HepG2 (cell line): ENCODE data around the gene NLGN2. TPM values are rescaled to one million over a fixed set of nuclear protein-coding genes. Genes with fewer than 3 reads are reported as not detected.

ENCODE experiments used
- ATF7 ChIP-seq, 2 experiments: fragments of 450-650 bp in 1 of 2; sonication (generic) in 1 of 2; formaldehyde crosslinking in 1 of 2; IDR thresholded peaks; 2 replicates each; pipeline versions ENCODE4 v1.4.0 to v1.6.1; 2016 to 2020; ENCODE audit warnings: antibody characterized with exemption in 1 of 2, mild to moderate bottlenecking in 1 of 2, missing genetic modification reagents in 1 of 2
- BRD4 ChIP-seq: sonication (generic); formaldehyde crosslinking; IDR thresholded peaks from 2 replicates; pipeline ENCODE4 v1.4.0; 2020; ENCODE audit warnings: missing genetic modification reagents
- DRAP1 ChIP-seq: IDR thresholded peaks from 2 replicates; pipeline ENCODE4 v1.6.1; 2016; ENCODE audit warnings: missing genetic modification reagents, missing compliant biosample characterization
- FOXM1 ChIP-seq: sonication (generic); formaldehyde crosslinking; IDR thresholded peaks from 2 replicates; pipeline ENCODE4 v1.5.0; 2020; ENCODE audit warnings: missing genetic modification reagents
- GZF1 ChIP-seq: sonication (generic); formaldehyde crosslinking; IDR thresholded peaks from 2 replicates; pipeline ENCODE4 v1.5.1; 2020; ENCODE audit warnings: mild to moderate bottlenecking, missing genetic modification reagents
- HDAC1 ChIP-seq: sonication (generic); formaldehyde crosslinking; IDR thresholded peaks from 2 replicates; pipeline ENCODE4 v1.5.1; 2020; ENCODE audit warnings: mild to moderate bottlenecking, missing genetic modification reagents
- HMGA1 ChIP-seq: sonication (generic); formaldehyde crosslinking; conservative IDR thresholded peaks from 2 replicates; pipeline ENCODE4 v1.4.0; 2020; ENCODE audit warnings: missing genetic modification reagents
- MED1 ChIP-seq: sonication (generic); formaldehyde crosslinking; IDR thresholded peaks from 2 replicates; pipeline ENCODE4 v1.4.0; 2020; ENCODE audit warnings: missing genetic modification reagents
- POGZ ChIP-seq: sonication (generic); formaldehyde crosslinking; IDR thresholded peaks from 2 replicates; pipeline ENCODE4 v1.4.0; 2020; ENCODE audit warnings: mild to moderate bottlenecking, missing genetic modification reagents
- SOX6 ChIP-seq, 2 experiments: fragments of 450-650 bp in 1 of 2; sonication (generic) in 1 of 2; formaldehyde crosslinking in 1 of 2; IDR thresholded peaks; 2 replicates each; pipeline versions ENCODE4 v1.4.0 to v1.6.1; 2017 to 2020; ENCODE audit warnings: antibody characterized with exemption in 1 of 2, mild to moderate bottlenecking in 1 of 2, missing genetic modification reagents in 1 of 2
- SP2 ChIP-seq: sonication (generic); formaldehyde crosslinking; IDR thresholded peaks from 2 replicates; pipeline ENCODE4 v1.5.1; 2020; ENCODE audit warnings: mild to moderate bottlenecking, missing genetic modification reagents
- TAF1 ChIP-seq: sonication (generic); formaldehyde crosslinking; IDR thresholded peaks from 2 replicates; pipeline ENCODE4 v1.4.0; 2020; ENCODE audit warnings: missing genetic modification reagents
- ZBTB10 ChIP-seq: sonication (generic); formaldehyde crosslinking; IDR thresholded peaks from 2 replicates; pipeline ENCODE4 v1.4.0; 2020; ENCODE audit warnings: missing genetic modification reagents, borderline replicate concordance
- ZBTB2 ChIP-seq: sonication (generic); formaldehyde crosslinking; IDR thresholded peaks from 2 replicates; pipeline ENCODE4 v1.8.0; 2022; ENCODE audit warnings: low read depth, missing genetic modification reagents
- ZBTB33 ChIP-seq: sonication (generic); formaldehyde crosslinking; IDR thresholded peaks from 2 replicates; pipeline ENCODE4 v1.4.0; 2020; ENCODE audit warnings: missing genetic modification reagents
- ZFP82 ChIP-seq: sonication (generic); formaldehyde crosslinking; IDR thresholded peaks from 2 replicates; pipeline ENCODE4 v1.5.1; 2020; ENCODE audit warnings: mild to moderate bottlenecking, missing genetic modification reagents, borderline replicate concordance
- ZIK1 ChIP-seq: sonication (generic); formaldehyde crosslinking; IDR thresholded peaks from 2 replicates; pipeline ENCODE4 v1.5.0; 2020; ENCODE audit warnings: mild to moderate bottlenecking, low read depth, missing genetic modification reagents, borderline replicate concordance
- ZNF333 ChIP-seq: sonication (generic); formaldehyde crosslinking; IDR thresholded peaks from 2 replicates; pipeline ENCODE4 v1.4.0; 2020; ENCODE audit warnings: mild to moderate bottlenecking, missing genetic modification reagents, borderline replicate concordance
- ZNF343 ChIP-seq: sonication (generic); formaldehyde crosslinking; IDR thresholded peaks from 2 replicates; pipeline ENCODE4 v1.4.0; 2020; ENCODE audit warnings: mild to moderate bottlenecking, missing genetic modification reagents
- ZNF556 ChIP-seq: sonication (generic); formaldehyde crosslinking; IDR thresholded peaks from 2 replicates; pipeline ENCODE4 v1.4.0; 2020; ENCODE audit warnings: mild to moderate bottlenecking, missing genetic modification reagents, borderline replicate concordance
- ZNF598 ChIP-seq: sonication (generic); formaldehyde crosslinking; IDR thresholded peaks from 2 replicates; pipeline ENCODE4 v1.5.1; 2020; ENCODE audit warnings: mild to moderate bottlenecking, missing genetic modification reagents, borderline replicate concordance
- ZNF7 ChIP-seq: IDR thresholded peaks from 2 replicates; pipeline ENCODE4 v1.6.1; 2016; ENCODE audit warnings: missing biosample characterization, missing genetic modification reagents
- polyA plus RNA-seq, 8 experiments: library from polyadenylated mRNA; depleted of rRNA in 3 of 8; stranded (reverse) in 7 of 8; unstranded in 1 of 8; fragments of >200 nt; fragmentation: Illumina TruSeq in 4 of 8; extraction: Trizol in 4 of 8; gene quantifications; 2 replicates each; pipeline versions ENCODE4 v1.2.1 to v1.2.3, GENCODE V29; 2011 to 2016; ENCODE audit warnings: low read depth in 4 of 8, missing spikeins in 1 of 8, mixed read lengths in 1 of 8; ENCODE audit not compliant: insufficient read depth in 1 of 8
- total RNA-seq, 5 experiments: library from RNA; depleted of rRNA; stranded (reverse); fragments of >200 nt; fragmentation: Illumina TruSeq; extraction: Trizol; gene quantifications; 2 replicates each; pipeline ENCODE4 v1.2.3, GENCODE V29; 2016; ENCODE audit warnings: low read depth in 1 of 5

The NLGN2 gene
- total and polyA plus RNA-seq, 2 of the 13 experiments (the other 11 are each of a cell fraction or from before 2014, with no cell fraction given) = 1.9 to 11.0 TPM

GRCh38 chr17:7444682-7445618, 37.3 kb downstream of the NLGN2 start, which contains the start of gene CHRNB1 (continued):
- TF ChIP-seq FOXM1 (CRISPR knock-in tag) (no peak), POGZ (CRISPR knock-in tag) (no peak), SP2 (CRISPR knock-in tag) (no peak), ZBTB2 (CRISPR knock-in tag) (peak; percentile 65; the same call in 1 of the 2 replicates), ZNF598 (0 out of 2 replicates have a peak, but pooled peaks have one; percentile 29), ZIK1 (CRISPR knock-in tag) (peak; percentile 72; the same call in 1 of the 2 replicates), MED1 (CRISPR knock-in tag) (peak; percentile 37; the same call in 1 of the 2 replicates), GZF1 (CRISPR knock-in tag) (no peak; the same call in 1 of the 2 replicates), ZBTB10 (CRISPR knock-in tag) (peak; percentile 54; the same call in 1 of the 2 replicates), ATF7 (IDR thresholded peaks at IDR 0.05) (no peak), ATF7 (CRISPR knock-in tag; IDR thresholded peaks at IDR 0.05) (peak; percentile 60; the same call in 1 of the 2 replicates), BRD4 (CRISPR knock-in tag) (no peak; the same call in 1 of the 2 replicates), SOX6 (IDR thresholded peaks at IDR 0.05) (no peak), SOX6 (CRISPR knock-in tag; IDR thresholded peaks at IDR 0.05) (peak; percentile 39; the same call in 1 of the 2 replicates), HDAC1 (peak; percentile 57; the same call in 1 of the 2 replicates), ZNF333 (peak; percentile 77; the same call in 1 of the 2 replicates), TAF1 (CRISPR knock-in tag) (peak; percentile 64; the same call in 1 of the 2 replicates), ZNF343 (no peak), ZFP82 (CRISPR knock-in tag) (no peak), HMGA1 (CRISPR knock-in tag) (no peak), ZNF7 (CRISPR knock-in tag) (no peak), ZBTB33 (no peak), DRAP1 (CRISPR knock-in tag) (peak; percentile 87), ZNF556 (CRISPR knock-in tag) (peak; percentile 90)
